Loucy (cell line): ENCODE measurements around the gene STX11.

Experiments used
- H2AFZ ChIP-seq: fragments of 200-600 bp; sonication (generic); 2 replicates; pipeline ENCODE4 v1.6.0; 2016; ENCODE audit warnings: antibody characterized with exemption, mild to moderate bottlenecking, low read length, moderate library complexity
- H3F3A ChIP-seq: fragments of 200-600 bp; 2 replicates; pipeline ENCODE4 v1.6.0; 2016; ENCODE audit warnings: antibody characterized with exemption, low read depth, mild to moderate bottlenecking
- H3K27me3 ChIP-seq: fragments of 200-600 bp; sonication (generic); 2 replicates; pipeline ENCODE4 v1.6.1; 2014; ENCODE audit warnings: low read length, mild to moderate bottlenecking; ENCODE audit not compliant: insufficient read depth, poor library complexity, severe bottlenecking
- H3K36me3 ChIP-seq: fragments of 200-600 bp; sonication (generic); 2 replicates; pipeline ENCODE4 v1.6.1; 2016; ENCODE audit warnings: low read length; ENCODE audit not compliant: insufficient read depth
- H3K4me1 ChIP-seq: fragments of 200-600 bp; sonication (generic); 2 replicates; pipeline ENCODE4 v1.5.1; 2014; ENCODE audit warnings: low read length, mild to moderate bottlenecking; ENCODE audit not compliant: insufficient read depth, poor library complexity, severe bottlenecking
- H3K4me2 ChIP-seq: fragments of 200-600 bp; sonication (generic); 2 replicates; pipeline ENCODE4 v1.6.0; 2014; ENCODE audit warnings: antibody characterized with exemption, low read length, low read depth, mild to moderate bottlenecking; ENCODE audit not compliant: poor library complexity, severe bottlenecking
- H3K4me3 ChIP-seq: fragments of 200-600 bp; sonication (generic); 2 replicates; pipeline ENCODE4 v1.5.1; 2014; ENCODE audit warnings: low read length, mild to moderate bottlenecking, mixed read lengths; ENCODE audit not compliant: poor library complexity, severe bottlenecking
- H3K79me2 ChIP-seq: fragments of 200-600 bp; sonication (generic); 2 replicates; pipeline ENCODE4 v1.6.1; 2014; ENCODE audit warnings: low read length; ENCODE audit not compliant: insufficient read depth
- H3K9ac ChIP-seq: fragments of 200-600 bp; sonication (generic); 2 replicates; pipeline ENCODE4 v1.6.0; 2014; ENCODE audit warnings: mild to moderate bottlenecking, low read depth, low read length, moderate library complexity; ENCODE audit not compliant: poor library complexity, severe bottlenecking
- H3K9me2 ChIP-seq: fragments of 200-600 bp; sonication (generic); replicated peaks from 2 replicates; pipeline ENCODE4 v1.6.1; 2016; ENCODE audit warnings: low read depth, low read length, mixed read lengths
- H3K9me3 ChIP-seq: fragments of 200-600 bp; sonication (generic); 2 replicates; pipeline ENCODE4 v1.6.1; 2014; ENCODE audit warnings: mild to moderate bottlenecking, antibody characterized with exemption, low read length, low read depth; ENCODE audit not compliant: insufficient read depth
- H4K20me1 ChIP-seq: fragments of 200-600 bp; sonication (generic); 2 replicates; pipeline ENCODE4 v1.6.0; 2014; ENCODE audit warnings: antibody characterized with exemption, low read length, mild to moderate bottlenecking; ENCODE audit not compliant: insufficient read depth, poor library complexity, severe bottlenecking
- EZH2phosphoT487 ChIP-seq: fragments of 200-600 bp; IDR thresholded peaks from 2 replicates; pipeline ENCODE4 v1.6.1; 2018; ENCODE audit warnings: antibody characterized with exemption, mild to moderate bottlenecking, moderate library complexity, borderline replicate concordance
- TF ChIP-seq, protein P1 (sequence below): fragments of 200-600 bp; sonication (generic); conservative IDR thresholded peaks from 2 replicates; pipeline ENCODE4 v1.5.1; 2014; ENCODE audit warnings: mild to moderate bottlenecking, antibody characterized with exemption, low read length

STX11 gene

GRCh38 chr6:144223686-144224085 lies 73.4 kb downstream of the STX11 start:
- H3K9me3 ChIP-seq = no peaks in the 10 kb centered on the region
- no peaks in the 10 kb centered on the region for H3K79me2 ChIP-seq
- H3K4me3 ChIP-seq = no peak overlapping the region
- H3K27me3 ChIP-seq = no peaks in the 10 kb centered on the region
- H3K4me2 ChIP-seq = no peak overlapping the region
- no peak overlapping the region for H2AFZ ChIP-seq
- no peaks in the 10 kb centered on the region for H4K20me1 ChIP-seq
- H3K9me2 ChIP-seq = no peaks in the 10 kb centered on the region
- H3K9ac ChIP-seq = no peak overlapping the region
- no peaks in the 10 kb centered on the region for H3F3A ChIP-seq
- TF ChIP-seq, protein P1, sequence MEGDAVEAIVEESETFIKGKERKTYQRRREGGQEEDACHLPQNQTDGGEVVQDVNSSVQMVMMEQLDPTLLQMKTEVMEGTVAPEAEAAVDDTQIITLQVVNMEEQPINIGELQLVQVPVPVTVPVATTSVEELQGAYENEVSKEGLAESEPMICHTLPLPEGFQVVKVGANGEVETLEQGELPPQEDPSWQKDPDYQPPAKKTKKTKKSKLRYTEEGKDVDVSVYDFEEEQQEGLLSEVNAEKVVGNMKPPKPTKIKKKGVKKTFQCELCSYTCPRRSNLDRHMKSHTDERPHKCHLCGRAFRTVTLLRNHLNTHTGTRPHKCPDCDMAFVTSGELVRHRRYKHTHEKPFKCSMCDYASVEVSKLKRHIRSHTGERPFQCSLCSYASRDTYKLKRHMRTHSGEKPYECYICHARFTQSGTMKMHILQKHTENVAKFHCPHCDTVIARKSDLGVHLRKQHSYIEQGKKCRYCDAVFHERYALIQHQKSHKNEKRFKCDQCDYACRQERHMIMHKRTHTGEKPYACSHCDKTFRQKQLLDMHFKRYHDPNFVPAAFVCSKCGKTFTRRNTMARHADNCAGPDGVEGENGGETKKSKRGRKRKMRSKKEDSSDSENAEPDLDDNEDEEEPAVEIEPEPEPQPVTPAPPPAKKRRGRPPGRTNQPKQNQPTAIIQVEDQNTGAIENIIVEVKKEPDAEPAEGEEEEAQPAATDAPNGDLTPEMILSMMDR = no peak
- no peak for TF ChIP-seq EZH2phosphoT487
- H3K36me3 ChIP-seq = no peaks in the 10 kb centered on the region
- no peaks in the 10 kb centered on the region for H3K4me1 ChIP-seq

- H3K79me2 ChIP-seq = no peaks in the 10 kb centered on the region
- TF ChIP-seq EZH2phosphoT487 = no peak
- TF ChIP-seq, protein P1 = no peak
- H3K27me3 ChIP-seq = no peaks in the 10 kb centered on the region
- no peaks in the 10 kb centered on the region for H3F3A ChIP-seq
- no peaks in the 10 kb centered on the region for H3K9me2 ChIP-seq
- H3K4me2 ChIP-seq = no peak overlapping the region
- no peak overlapping the region for H2AFZ ChIP-seq
- no peak overlapping the region for H3K9ac ChIP-seq
- no peaks in the 10 kb centered on the region for H3K36me3 ChIP-seq
- H3K9me3 ChIP-seq = no peaks in the 10 kb centered on the region
- no peaks in the 10 kb centered on the region for H4K20me1 ChIP-seq
- H3K4me3 ChIP-seq = no peak overlapping the region
- no peaks in the 10 kb centered on the region for H3K4me1 ChIP-seq
Observed at GRCh38 chr6:144231721-144232120, 81.4 kb downstream of the STX11 start.

- no peak for TF ChIP-seq EZH2phosphoT487
- TF ChIP-seq, protein P1 = no peak
- no peak overlapping the region for H3K9ac ChIP-seq
Observed at GRCh38 chr6:144232176-144232831, 82.0 kb downstream of the STX11 start.

More at GRCh38 chr6:144232176-144232831, 82.0 kb downstream of the STX11 start:
- Histone ChIP-seq H3K4me1 (no peaks in the 10 kb centered on the region), H3K4me3 (no peak overlapping the region), H4K20me1 (no peaks in the 10 kb centered on the region), H3K9me2 (no peaks in the 10 kb centered on the region), H3K9me3 (no peaks in the 10 kb centered on the region), H3K79me2 (no peaks in the 10 kb centered on the region), H3K36me3 (no peaks in the 10 kb centered on the region), H3K4me2 (no peak overlapping the region), H3K27me3 (no peaks in the 10 kb centered on the region), H2AFZ (no peak overlapping the region), H3F3A (no peaks in the 10 kb centered on the region)
